Epithelial cell of proximal tubule (primary cell): ENCODE results near the gene CAMTA1. TPM values are rescaled to one million over a fixed set of nuclear protein-coding genes. Genes with fewer than 3 reads are reported as not detected.

Experiments used
- DNase-seq: peaks from one replicate; pipeline ENCODE4 v3.0.0-alpha.2; 2011; ENCODE audit warnings: low read depth
- H3K4me3 ChIP-seq: 2 replicates; pipeline ENCODE4 v1.5.1; 2011; ENCODE audit warnings: low read depth, mild to moderate bottlenecking, low read length
- total RNA-seq: library from RNA; depleted of rRNA; stranded (reverse); fragments of >200 nt; gene quantifications from 2 replicates; pipeline ENCODE4 v1.2.3, GENCODE V29; 2015
- TF ChIP-seq, protein P1 (sequence below): conservative IDR thresholded peaks from 2 replicates; pipeline ENCODE4 v1.5.1; 2012; ENCODE audit warnings: low read depth, mild to moderate bottlenecking, low read length

The CAMTA1 gene
- total RNA-seq, 1 donor from 2014 or later: 79.2 TPM

DNA sequence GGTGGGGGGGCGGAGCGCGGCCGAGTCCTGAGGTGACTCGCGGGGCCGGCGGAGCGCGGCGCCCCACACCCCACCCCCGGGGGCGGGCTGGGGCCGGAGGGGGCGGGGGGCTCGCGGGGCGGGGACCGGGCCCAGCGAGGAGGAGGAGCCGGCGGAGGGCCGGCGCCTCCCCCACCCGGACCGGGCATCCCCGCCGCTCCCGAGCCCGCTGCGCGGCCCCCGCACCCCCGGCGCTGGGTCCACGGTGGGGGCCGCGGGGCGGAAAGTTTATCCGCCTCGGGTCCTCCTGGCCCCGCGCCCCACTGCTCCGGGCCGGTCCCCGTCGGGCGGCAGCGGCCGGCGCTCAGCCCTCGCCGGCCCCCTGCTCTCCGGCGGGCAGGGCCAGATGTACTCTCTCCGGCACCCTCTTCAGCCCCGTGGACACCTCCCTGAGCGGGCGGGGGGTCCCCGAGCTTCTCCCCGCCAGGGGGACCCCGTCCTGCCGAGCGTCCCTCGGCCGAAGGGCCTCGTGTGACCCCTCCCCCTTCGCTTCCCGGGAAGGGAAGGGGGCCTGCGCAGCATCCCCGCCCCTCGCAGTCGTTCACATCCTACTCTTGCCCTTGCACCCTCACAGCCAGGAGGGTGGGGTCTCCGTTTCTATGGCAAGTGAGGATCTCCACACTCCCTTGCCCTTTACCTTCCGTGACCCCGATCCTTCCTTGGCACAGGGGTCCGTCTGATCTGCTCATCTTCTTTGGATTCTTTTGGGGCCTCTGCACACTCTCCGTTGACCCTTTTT, 663 bp downstream of the CAMTA1 start:
- peak overlapping the region; percentile 62 for H3K4me3 ChIP-seq
- DNase-seq: no peak
- TF ChIP-seq, protein P1, sequence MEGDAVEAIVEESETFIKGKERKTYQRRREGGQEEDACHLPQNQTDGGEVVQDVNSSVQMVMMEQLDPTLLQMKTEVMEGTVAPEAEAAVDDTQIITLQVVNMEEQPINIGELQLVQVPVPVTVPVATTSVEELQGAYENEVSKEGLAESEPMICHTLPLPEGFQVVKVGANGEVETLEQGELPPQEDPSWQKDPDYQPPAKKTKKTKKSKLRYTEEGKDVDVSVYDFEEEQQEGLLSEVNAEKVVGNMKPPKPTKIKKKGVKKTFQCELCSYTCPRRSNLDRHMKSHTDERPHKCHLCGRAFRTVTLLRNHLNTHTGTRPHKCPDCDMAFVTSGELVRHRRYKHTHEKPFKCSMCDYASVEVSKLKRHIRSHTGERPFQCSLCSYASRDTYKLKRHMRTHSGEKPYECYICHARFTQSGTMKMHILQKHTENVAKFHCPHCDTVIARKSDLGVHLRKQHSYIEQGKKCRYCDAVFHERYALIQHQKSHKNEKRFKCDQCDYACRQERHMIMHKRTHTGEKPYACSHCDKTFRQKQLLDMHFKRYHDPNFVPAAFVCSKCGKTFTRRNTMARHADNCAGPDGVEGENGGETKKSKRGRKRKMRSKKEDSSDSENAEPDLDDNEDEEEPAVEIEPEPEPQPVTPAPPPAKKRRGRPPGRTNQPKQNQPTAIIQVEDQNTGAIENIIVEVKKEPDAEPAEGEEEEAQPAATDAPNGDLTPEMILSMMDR: no peak

- DNase-seq: no peak
- H3K4me3 ChIP-seq: no peak overlapping the region
- TF ChIP-seq, protein P1: no peak
Observed at GRCh38 chr1:6788946-6789345, 3.7 kb downstream of the CAMTA1 start.

DNA sequence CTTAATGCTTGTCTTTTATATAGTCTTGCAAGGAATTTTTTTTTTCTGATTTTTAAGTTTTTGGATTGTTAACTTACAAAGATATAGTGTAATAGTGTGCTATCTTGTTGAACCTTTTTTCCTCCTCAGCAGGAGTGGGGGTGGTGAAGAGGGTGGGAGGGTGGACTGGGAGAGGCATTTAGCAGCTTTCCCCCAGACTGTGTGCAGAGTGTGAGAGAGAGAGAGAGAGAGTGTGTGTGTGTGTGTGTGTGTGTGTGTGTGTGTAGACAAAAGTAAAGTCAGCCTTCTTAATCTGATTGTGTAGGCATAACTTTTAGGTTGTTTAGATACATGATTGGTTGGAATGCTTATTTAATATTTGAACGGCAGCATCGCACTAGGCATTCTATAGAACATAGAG, 4.9 kb downstream of the CAMTA1 start:
- TF ChIP-seq, protein P1: no peak
- no peak overlapping the region for H3K4me3 ChIP-seq
- no peak for DNase-seq

DNA sequence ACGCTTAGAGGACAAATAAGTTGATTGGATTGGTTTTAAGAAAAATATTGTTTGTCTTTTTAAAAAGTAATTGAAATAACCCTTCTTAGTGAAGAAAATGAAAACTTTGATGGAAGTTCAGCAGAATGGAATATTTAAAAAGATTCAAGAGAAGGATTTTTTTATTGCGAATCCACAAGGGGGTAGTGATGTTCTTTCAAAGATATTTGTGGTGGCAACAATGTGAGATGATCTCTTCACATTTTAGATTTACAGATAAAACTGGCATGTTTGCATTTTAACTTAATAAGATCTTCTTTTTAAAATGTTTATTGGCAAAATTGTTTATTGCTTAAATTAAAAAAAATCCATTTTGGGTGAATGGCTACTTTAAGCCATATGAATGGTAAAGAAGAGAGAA, 8.9 kb downstream of the CAMTA1 start:
- DNase-seq: no peak
- TF ChIP-seq, protein P1: peak; percentile 56
- no peak overlapping the region for H3K4me3 ChIP-seq

- DNase-seq: no peak
- TF ChIP-seq, protein P1: no peak
- H3K4me3 ChIP-seq: no peak overlapping the region
Observed at GRCh38 chr1:6795203-6795602, 9.9 kb downstream of the CAMTA1 start.

DNA sequence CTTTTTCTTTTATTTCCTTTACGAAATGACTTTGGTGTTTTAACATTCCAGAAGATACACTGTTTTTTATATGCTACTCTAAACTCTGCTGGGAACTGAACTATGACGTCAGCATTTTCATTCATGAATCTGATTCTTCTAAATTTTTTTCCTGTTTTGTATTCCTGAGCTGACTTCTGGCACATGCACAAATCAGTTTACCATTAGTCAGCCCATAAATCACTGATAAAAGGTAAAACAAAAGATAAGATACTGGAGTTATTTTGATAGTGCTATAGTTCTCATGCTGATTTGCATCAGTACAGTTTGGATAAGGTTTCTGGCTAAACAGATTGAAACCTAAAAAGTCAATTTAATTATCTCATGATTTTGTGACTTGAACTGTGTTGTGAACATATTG, 10.4 kb downstream of the CAMTA1 start:
- H3K4me3 ChIP-seq: no peak overlapping the region
- TF ChIP-seq, protein P1: no peak
- no peak for DNase-seq

GRCh38 chr1:6796095-6796494, 10.8 kb downstream of the CAMTA1 start:
- TF ChIP-seq, protein P1: no peak
- DNase-seq: no peak
- no peak overlapping the region for H3K4me3 ChIP-seq
